DMS53 treated with DMSO at 0.1 percent for 48 hours (cell line): ENCODE data around the gene LPCAT1.
"Not testable (repeated sequence)": the region's sequence is repeated elsewhere in the genome, so short reads cannot be mapped to it uniquely, and the experiment has no call there.

Experiments used
- DNase-seq: peaks from one replicate; lab custom pipeline; 2025; ENCODE audit not compliant: unreplicated experiment; lab: John Stamatoyannopoulos, UW

The LPCAT1 gene

GRCh38 chr5:1541702-1542400, 18.1 kb upstream of the LPCAT1 start:
- no peak for DNase-seq

DNA sequence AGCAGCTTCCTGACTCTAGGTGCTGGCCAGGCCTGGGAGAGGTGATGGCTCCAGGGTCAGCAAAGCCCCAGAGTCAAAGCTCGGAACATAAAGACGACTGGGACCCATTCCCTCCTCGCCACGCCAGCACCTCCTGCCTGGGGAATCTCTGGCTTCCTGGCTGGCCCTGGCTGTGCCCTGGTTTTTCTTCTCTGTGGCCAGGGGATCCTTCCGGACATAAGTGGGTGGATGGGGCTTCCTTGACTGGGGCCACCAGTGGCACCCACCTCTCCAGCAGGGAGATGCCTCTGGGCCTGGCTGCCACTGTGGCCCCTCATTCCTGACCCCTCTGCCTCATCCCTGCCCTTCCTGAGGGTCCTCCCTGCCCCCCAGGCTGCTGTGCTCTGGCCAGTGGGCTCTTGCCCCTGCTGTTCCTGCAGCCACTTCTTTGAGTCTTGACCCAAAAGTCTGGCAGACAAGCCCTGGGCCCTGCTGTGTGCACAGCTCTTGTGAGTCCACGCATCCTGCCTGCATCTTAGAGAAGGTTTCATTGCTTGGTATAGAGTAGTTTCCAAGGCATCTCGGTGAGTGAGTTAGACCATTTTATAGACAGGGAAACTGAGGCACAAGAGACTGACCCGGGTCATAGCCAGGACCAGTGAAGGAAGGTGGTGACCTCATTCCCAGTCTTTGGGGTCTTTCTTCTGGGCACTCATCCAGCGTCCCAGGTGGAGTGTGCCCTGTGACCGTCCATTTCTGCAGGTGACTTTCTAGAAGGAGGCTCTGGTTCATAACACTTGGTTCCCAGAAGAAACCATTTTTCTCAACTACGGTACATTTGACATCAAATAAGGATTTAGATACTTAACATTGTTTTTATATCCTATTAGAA, 17.3 kb upstream of the LPCAT1 start:
- DNase-seq = no peak

DNA sequence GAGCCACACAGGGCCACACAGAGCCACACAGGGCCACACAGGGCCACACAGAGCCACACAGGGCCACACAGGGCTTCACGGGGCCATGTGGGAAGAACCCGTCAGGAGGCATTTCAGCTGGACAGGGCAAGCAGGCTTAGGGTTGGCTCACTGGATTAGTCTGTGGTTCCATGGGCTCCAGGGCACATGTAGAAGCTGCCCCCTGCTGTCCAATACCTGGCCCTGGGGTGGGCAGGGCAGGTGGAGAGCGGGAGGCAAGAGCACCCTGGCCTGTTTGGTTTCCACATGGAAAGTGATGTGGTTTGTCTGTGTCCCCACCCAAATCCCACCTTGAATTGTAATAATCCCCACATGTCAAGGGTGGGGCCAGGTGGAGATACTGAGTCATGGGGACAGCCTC, 16.4 kb upstream of the LPCAT1 start:
- DNase-seq = no peak

- DNase-seq = not testable (repeated sequence)
These were observed 15.8 kb upstream of the LPCAT1 start for GRCh38 chr5:1539393-1540161.

GRCh38 chr5:1538741-1539392, 15.1 kb upstream of the LPCAT1 start:
- DNase-seq = no peak

DNA sequence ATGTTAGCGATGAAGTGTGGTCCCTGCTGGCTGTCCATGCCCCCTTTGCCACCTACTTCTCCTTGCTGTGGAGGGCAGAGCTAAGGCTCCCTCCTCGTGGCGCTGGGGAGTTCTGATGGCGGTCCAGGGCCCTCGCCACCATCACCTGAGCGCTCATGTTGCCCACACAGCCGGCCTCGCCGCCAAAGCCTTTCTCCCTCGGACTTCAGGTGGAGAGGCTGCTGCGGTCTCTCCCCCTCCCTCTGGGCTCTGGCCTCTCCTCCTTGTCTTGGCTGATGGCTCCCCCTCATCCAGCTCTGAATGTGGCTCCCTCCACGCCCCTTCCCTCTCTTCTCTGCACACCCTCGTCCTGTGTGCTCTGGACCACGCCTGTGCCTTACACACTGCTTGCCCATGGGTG, 14.5 kb upstream of the LPCAT1 start:
- DNase-seq = no peak

GRCh38 chr5:1537603-1538154, 13.9 kb upstream of the LPCAT1 start:
- DNase-seq = no peak

- DNase-seq = no peak
These were observed 13.3 kb upstream of the LPCAT1 start for GRCh38 chr5:1536871-1537602.

GRCh38 chr5:1536322-1536845, 12.6 kb upstream of the LPCAT1 start:
- DNase-seq = no peak

- no peak for DNase-seq
These were observed 11.9 kb upstream of the LPCAT1 start for GRCh38 chr5:1535646-1536045.

GRCh38 chr5:1532384-1532783, 8.6 kb upstream of the LPCAT1 start:
- DNase-seq = no peak

DNA sequence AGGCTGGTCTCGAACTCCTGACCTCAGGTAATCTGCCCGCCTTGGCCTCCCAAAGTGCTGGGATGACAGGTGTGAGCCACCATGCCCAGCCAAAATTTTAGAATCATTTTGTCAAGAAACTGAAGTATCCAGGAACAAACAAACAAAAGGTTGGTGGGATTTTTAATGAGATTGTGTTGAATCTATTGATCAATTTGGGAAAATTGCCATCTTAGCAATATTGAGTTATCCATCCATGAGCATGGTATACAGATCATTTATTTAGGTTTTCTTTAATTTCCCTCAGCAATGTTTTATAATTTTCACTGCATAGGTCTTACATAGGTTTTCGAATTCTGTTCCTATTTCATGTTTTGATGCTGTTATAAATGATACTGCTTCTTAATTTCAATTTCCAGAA, 5.7 kb upstream of the LPCAT1 start:
- no peak for DNase-seq

DNA sequence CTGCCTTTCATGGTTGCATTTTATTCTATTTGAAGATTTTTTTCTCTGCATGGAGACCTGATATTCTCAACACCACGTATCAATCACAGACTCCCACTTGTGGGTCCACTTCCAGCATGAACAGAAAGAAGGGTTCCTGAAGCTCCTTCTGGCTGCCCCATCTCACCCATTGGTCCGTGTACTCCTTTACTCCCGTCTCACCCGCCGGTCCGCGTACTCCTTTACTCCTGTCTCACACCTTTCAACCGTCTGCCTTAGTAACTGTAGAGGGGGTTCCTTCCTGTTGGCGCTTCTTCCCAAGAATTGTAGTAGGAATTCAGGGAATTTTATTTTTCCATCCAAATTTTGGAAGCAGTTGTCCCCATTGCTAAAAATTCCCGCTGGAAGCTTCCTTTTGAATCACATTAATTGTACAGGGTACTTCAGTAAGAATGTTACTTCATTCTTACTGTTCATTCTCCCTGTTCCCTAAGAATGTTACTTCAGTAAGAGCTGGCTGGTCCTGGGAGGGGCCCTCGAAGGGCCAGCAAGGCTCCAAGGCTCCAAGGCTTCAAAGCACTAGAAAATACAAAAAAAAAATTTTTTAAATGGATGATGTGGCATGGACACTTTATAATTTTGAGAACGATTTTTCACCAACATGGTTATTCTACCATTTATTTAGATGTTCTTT, 3.9 kb upstream of the LPCAT1 start:
- no peak for DNase-seq

GRCh38 chr5:1526681-1527131, 2.9 kb upstream of the LPCAT1 start:
- DNase-seq = no peak

DNA sequence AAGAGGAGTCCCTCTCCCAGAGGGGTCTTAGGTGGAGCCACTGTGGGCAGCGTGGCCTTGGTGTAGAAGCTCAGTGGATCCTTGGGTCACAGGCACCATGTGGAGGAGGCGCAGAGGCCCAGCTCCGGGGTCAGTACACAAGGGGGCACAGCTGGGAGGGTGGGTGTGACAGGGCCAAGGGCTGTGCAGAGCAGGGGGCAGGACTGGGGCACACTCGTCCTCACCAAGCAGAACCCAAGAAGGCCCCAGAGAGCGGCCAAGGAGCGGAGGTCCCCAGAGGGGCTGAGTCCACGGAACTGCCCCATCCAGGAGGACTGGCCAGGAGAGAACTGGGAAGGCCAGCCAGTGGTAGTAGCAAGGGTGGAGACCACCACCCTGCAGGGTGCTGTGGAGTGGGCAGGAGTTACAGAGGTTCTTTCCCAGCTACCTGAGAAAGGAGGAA, 2.5 kb upstream of the LPCAT1 start:
- DNase-seq = no peak

- DNase-seq = no peak
These were observed 1.9 kb upstream of the LPCAT1 start for GRCh38 chr5:1525624-1526189.

DNA sequence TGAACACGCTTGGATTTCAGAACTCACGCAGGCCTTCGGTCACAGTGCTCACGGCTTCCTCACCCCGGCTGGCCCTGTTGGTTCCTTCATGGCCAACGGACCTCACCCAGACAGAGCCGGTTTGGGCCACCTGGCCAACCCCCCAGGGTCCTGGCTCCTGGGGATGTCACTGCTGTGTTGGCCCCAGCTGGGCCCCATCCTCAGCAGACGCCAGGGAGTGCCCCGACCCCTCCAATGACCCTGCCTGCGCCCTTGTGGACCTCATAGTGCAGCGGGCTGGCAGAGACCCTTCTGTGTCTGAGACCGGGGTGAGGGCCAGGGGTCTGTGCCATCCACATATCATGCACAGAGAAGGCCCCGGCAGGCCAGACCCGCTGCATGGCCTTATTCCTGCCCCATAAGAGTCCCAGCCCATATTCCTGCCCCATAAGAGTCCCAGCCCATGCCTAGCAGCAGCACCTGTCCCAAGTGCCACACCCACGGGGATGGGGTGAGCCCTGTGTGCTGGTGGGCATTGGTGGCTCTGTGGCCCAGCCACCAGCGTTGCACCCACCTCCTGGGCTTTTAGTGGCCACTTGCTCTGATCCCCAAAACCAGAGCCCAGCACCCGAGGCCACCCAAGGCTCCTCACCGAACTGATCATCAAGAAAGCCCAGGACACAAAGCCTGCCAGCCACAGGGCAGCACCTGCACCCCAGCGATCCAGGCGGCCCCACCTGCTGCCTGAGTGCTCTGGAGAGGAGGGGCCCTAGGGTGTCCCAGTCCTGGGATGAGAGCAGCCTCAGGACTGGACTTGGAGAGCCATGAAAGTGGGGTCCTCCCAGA, 1.3 kb upstream of the LPCAT1 start:
- no peak for DNase-seq

GRCh38 chr5:1524481-1524798, 680 bp upstream of the LPCAT1 start:
- DNase-seq = no peak
